GM03348 (cell line): ENCODE results near the gene FOXRED2.
"Not testable (repeated sequence)": the region's sequence is repeated elsewhere in the genome, so short reads cannot be mapped to it uniquely, and the experiment has no call there.

Experiments
- DNase-seq: peaks from one replicate; pipeline ENCODE4 v3.0.0; 2012; ENCODE audit warnings: low spot score

The FOXRED2 gene

GRCh38 chr22:36506637-36507517, at the start of gene FOXRED2:
FOXRED2 (minus strand) TSS chr22:36507040; CDS start chr22:36506422, 618 bp downstream.
- peak; percentile 97 for DNase-seq

- no peak for DNase-seq
Observed at GRCh38 chr22:36554098-36554497, 47.3 kb upstream of the FOXRED2 start.

GRCh38 chr22:36552289-36552688, 45.4 kb upstream of the FOXRED2 start:
- DNase-seq = no peak

GRCh38 chr22:36550701-36551495, 44.1 kb upstream of the FOXRED2 start:
- DNase-seq = no peak

- DNase-seq = no peak
Observed at GRCh38 chr22:36549033-36549432, 42.2 kb upstream of the FOXRED2 start.

- DNase-seq = no peak
Observed at GRCh38 chr22:36548606-36549005, 41.8 kb upstream of the FOXRED2 start.

- DNase-seq = peak; percentile 56
Observed at GRCh38 chr22:36546932-36547331, 40.1 kb upstream of the FOXRED2 start.

- DNase-seq = peak; percentile 71
Observed at GRCh38 chr22:36546092-36546804, 39.4 kb upstream of the FOXRED2 start.

- no peak for DNase-seq
Observed at GRCh38 chr22:36544107-36544620, 37.3 kb upstream of the FOXRED2 start.

GRCh38 chr22:36541831-36542411, 35.1 kb upstream of the FOXRED2 start:
- peak; percentile 78 for DNase-seq

GRCh38 chr22:36540867-36541642, 34.2 kb upstream of the FOXRED2 start:
- DNase-seq = no peak

- no peak for DNase-seq
Observed at GRCh38 chr22:36538529-36538928, 31.7 kb upstream of the FOXRED2 start.

GRCh38 chr22:36536717-36537116, 29.9 kb upstream of the FOXRED2 start:
- DNase-seq = no peak

- not testable (repeated sequence) for DNase-seq
Observed at GRCh38 chr22:36533320-36533719, 26.5 kb upstream of the FOXRED2 start.

GRCh38 chr22:36532466-36532865, 25.6 kb upstream of the FOXRED2 start:
- no peak for DNase-seq

GRCh38 chr22:36528795-36529751, 22.2 kb upstream of the FOXRED2 start, which contains the start of gene EIF3D:
EIF3D (minus strand) TSS chr22:36529166; CDS start chr22:36526121, 3,045 bp downstream.
- peak; percentile 97 for DNase-seq

- no peak for DNase-seq
Observed at GRCh38 chr22:36528341-36528740, 21.5 kb upstream of the FOXRED2 start.

- DNase-seq = no peak
Observed at GRCh38 chr22:36522662-36523061, 15.8 kb upstream of the FOXRED2 start.

- DNase-seq = no peak
Observed at GRCh38 chr22:36520423-36520822, 13.6 kb upstream of the FOXRED2 start.

GRCh38 chr22:36519906-36520305, 13.1 kb upstream of the FOXRED2 start:
- not testable (repeated sequence) for DNase-seq
